GM13977 (cell line): ENCODE measurements around the gene FBH1.

Experiments
- DNase-seq: peaks from one replicate; pipeline ENCODE4 v3.0.0; 2012; ENCODE audit warnings: low spot score
- in situ Hi-C: fragments of 300-500 bp; cut with MboI; formaldehyde crosslinking; loops from one replicate; pipeline ENCODE4 v1.12.0; 2022; ENCODE audit warnings: low sequenced_read_pairs, low pct_unique_long_range_greater_than_20kb, mixed read lengths, inconsistent platforms; ENCODE audit not compliant: unreplicated experiment
- TF ChIP-seq, protein P1 (sequence below): IDR thresholded peaks from 2 replicates; pipeline ENCODE4 v1.5.1; 2012; ENCODE audit warnings: mild to moderate bottlenecking, control low read depth; ENCODE audit not compliant: insufficient read depth; ENCODE audit errors: extremely low read depth, missing control alignments

Gene FBH1

DNA sequence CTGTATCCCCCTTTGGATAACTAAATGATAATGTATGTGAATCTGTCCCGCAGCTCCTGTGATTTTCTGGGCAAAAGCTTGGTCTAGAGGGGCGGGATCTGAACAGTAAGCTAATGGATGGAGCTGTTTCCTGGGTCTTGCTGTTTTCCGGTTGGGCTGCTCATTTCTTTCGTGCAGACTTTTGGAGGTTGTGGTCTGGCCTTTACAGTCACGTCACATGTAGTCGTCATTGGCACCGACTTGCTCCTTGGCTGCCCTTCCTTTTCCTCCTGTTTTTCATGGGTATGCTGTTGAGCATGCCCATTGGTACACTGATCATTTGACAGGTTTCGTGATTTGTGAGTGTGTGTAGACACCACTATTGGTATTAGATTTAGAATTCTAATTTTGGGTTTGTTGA, 2.0 kb downstream of the FBH1 start:
- TF ChIP-seq, protein P1, sequence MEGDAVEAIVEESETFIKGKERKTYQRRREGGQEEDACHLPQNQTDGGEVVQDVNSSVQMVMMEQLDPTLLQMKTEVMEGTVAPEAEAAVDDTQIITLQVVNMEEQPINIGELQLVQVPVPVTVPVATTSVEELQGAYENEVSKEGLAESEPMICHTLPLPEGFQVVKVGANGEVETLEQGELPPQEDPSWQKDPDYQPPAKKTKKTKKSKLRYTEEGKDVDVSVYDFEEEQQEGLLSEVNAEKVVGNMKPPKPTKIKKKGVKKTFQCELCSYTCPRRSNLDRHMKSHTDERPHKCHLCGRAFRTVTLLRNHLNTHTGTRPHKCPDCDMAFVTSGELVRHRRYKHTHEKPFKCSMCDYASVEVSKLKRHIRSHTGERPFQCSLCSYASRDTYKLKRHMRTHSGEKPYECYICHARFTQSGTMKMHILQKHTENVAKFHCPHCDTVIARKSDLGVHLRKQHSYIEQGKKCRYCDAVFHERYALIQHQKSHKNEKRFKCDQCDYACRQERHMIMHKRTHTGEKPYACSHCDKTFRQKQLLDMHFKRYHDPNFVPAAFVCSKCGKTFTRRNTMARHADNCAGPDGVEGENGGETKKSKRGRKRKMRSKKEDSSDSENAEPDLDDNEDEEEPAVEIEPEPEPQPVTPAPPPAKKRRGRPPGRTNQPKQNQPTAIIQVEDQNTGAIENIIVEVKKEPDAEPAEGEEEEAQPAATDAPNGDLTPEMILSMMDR: no peak
- in situ Hi-C loops: no loop called here
- DNase-seq: no peak

DNA sequence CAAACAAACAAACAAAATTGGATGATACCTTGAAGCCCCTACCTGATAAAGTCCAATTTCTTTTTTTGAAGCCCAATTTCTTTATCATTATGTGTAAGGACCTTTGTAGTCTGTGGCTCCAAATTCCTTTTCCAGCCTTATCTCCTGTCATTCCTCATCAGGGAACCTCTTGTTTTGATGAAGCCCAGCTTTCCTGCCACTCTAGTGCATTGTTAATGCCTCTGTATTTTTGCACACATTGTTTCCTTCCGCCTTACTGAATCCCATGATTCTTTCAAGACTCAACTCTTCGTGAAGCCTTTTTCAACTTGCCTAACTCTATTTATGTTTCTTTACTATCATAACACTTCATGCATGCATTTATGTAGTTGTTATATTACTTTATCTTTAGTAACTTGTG, 3.3 kb downstream of the FBH1 start:
- TF ChIP-seq, protein P1: no peak
- in situ Hi-C loops: no loop called here

DNA sequence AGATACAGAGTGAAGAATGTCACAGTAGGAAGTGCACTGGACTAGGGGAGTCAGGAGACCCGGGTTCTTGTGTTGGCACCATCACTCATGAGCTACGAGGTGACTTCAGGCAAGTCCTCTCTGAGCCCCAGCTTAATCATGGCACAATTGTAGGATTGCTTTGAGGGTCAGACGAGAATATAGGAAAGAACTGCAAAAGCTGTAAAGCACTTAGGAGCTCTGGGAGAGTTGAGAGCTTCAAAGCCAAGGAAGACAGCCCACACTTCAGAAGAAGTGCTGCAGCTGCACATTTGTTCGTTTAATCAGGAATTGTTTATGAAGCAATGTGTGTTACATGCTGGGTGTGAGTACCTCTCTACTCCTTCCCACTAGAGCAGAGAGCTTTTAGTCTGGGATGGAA, 4.4 kb downstream of the FBH1 start:
- no peak for DNase-seq
- TF ChIP-seq, protein P1: no peak
- in situ Hi-C loops: no loop called here

More for the DNA sequence above, 3.3 kb downstream of the FBH1 start:
- no peak for DNase-seq

DNA sequence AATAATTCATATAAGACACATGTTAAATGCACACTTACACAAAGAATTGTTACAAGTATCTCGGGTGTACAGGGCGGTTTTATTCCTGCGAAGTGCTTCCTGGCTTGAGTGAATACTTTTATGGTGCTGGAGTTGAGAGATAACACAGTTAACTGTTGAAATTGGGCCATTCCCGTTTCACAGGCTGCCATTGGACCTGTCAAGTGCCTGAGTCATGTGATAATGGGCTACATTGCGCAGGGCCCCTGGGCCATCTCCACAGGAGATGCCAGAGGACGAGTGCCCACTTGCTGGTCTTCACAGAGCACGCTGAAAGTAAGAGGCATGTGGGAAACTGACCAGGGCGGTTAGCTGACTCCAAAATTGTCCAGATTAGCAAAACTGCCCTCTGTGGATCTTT, 4.8 kb downstream of the FBH1 start:
- no peak for DNase-seq
- in situ Hi-C loops: no loop called here
- TF ChIP-seq, protein P1: no peak

DNA sequence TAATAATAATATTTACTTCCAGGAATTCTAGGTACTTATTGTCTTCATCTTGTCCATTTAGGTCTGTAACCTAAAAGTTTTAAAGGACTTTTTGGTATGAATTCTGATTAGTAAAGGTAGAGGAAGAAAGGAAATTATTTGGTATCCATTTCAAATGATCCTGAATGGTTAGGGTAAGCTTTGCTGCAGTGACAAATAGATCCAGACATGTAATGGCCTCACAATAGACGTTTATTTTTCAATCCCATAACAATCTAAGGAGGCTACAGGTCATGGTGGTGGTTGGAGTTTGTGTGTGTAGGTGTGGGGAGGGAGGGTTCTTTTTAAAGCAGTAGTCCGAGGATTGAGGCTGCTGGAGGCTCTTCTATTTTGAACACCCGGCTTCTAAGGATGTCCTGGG, 5.3 kb downstream of the FBH1 start:
- no peak for DNase-seq
- in situ Hi-C loops: no loop called here
- TF ChIP-seq, protein P1: no peak

DNA sequence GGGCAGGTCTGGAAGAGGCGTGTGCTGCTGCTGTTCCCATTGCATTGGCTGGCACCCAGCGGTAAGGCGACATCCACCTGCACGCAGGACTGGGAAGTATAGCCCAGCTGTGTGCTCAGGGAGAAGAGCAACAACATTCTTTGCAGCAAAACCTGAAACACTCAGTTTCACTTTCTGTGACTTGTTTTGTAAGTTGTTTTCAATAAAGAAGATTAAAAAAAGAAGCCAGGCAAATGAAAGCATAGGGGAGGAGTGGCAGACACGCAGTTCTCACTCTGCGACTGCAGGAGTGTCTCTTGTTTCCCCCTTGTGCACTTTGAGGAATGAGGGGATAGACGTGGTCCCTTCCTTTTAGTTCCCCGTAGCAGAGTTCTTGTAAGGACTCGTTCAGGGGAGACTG, 5.8 kb downstream of the FBH1 start:
- in situ Hi-C loops: no loop called here
- DNase-seq: peak; percentile 71
- TF ChIP-seq, protein P1: no peak
